ENCODE data around the gene GSG1L2. TPM values are rescaled to one million over a fixed set of nuclear protein-coding genes. Genes with fewer than 3 reads are reported as not detected.

GSG1L2 gene
- total and polyA plus RNA-seq, 2 of the 4 experiments (the other 2 are of a cell fraction): not detected

DNA sequence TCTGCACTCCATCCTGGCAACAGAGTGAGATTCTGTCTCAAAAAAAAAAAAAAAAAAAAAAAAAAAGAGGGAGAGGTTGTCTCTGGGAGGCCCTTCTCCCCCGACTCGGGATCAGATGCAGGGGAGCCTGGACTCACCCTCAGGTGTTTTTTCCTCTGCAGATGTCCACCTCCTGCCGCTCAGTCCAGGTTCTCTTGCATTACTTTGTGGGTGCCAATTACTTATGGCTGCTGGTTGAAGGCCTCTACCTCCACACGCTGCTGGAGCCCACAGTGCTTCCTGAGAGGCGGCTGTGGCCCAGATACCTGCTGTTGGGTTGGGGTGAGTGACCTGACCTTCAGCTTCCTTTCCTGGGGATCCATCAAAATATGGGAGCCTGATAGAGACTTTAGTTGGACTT is 37.9 kb upstream of the GSG1L2 start:
- ChIA-PET CTCF (interaction anchor here (0.8 kb wide), 1 partner anchor 30 kb away, joined by 4 read pairs; no protein-coding TSS in a partner anchor), POLR2A (ENCODE audit: unreplicated experiment) (no interaction called here)
- no peak overlapping the region for H3K27ac ChIP-seq (ENCODE audit: insufficient read depth, low read length)
- no peak overlapping the region for H4K5ac ChIP-seq (ENCODE audit: low read depth, low read length)
- no peaks in the 10 kb centered on the region for H3K4me1 ChIP-seq (ENCODE audit: control insufficient read depth, insufficient read depth, low read length)
- no peak overlapping the region for H2AK9ac ChIP-seq (replicated peaks; ENCODE audit: low read depth, low read length, poor library complexity)
- no peaks in the 10 kb centered on the region for H4K20me1 ChIP-seq (ENCODE audit: insufficient read depth, low read length)
- dilution Hi-C loops (cut with HindIII; ENCODE audit: low sequenced_read_pairs, unreplicated experiment): no loop called here
- DNase-seq (no peak), ATAC-seq (ENCODE audit: low read depth) (no peak)
- in situ Hi-C loops (cut with MboI; ENCODE audit: low sequenced_read_pairs): no loop called here
- H3K27me3 ChIP-seq (ENCODE audit: control insufficient read depth, insufficient read depth, low read length): no peaks in the 10 kb centered on the region
- no peak overlapping the region for H3K18ac ChIP-seq (ENCODE audit: low read depth, low read length)
- H4K91ac ChIP-seq (ENCODE audit: insufficient read depth, low read depth, low read length): no peak overlapping the region
- no peak overlapping the region for H2AK5ac ChIP-seq (ENCODE audit: low read depth, low read length)
- H3K56ac ChIP-seq (ENCODE audit: extremely low read depth, insufficient read depth, low read length): no peak overlapping the region
- H3K4me2 ChIP-seq (ENCODE audit: low read depth, low read length): no peak overlapping the region
- BruUV-seq (replicated peaks): no TSS peak
- H2BK20ac ChIP-seq (ENCODE audit: low read depth, low read length): no peak overlapping the region
- no peak overlapping the region for H2BK5ac ChIP-seq (ENCODE audit: low read depth, low read length, poor library complexity, severe bottlenecking)
- H3K23ac ChIP-seq (ENCODE audit: low read depth, low read length): no peak overlapping the region
- H2BK120ac ChIP-seq (ENCODE audit: low read depth, low read length): no peak overlapping the region
- 100% methylated on average over 1 of the region's 5 CpGs; no CpG with 5 or more reads in 1 of the 2 experiments for WGBS, 2 experiments (ENCODE audit: extremely low coverage in 2 of 2, insufficient read length in 1 of 2)
- no peaks in the 10 kb centered on the region for H3K79me1 ChIP-seq (ENCODE audit: low read depth in 1 of 2, low read length in 2 of 2)
- intact Hi-C loops (cut with micrococcal nuclease): no loop called here
- peaks cover 13% of the 10 kb centered on the region for H3K9me3 ChIP-seq (ENCODE audit: control insufficient read depth, insufficient read depth, low read length)
- H3K36me3 ChIP-seq (ENCODE audit: control insufficient read depth, insufficient read depth, low read length): no peaks in the 10 kb centered on the region
- no peak overlapping the region for H2BK15ac ChIP-seq (ENCODE audit: low read depth, low read length)
- H4K8ac ChIP-seq (ENCODE audit: low read depth in 2 of 2, low read length in 2 of 2): no peak overlapping the region
- no peak overlapping the region for H3K14ac ChIP-seq (replicated peaks; ENCODE audit: low read depth, low read length)
- H2AFZ ChIP-seq (replicated peaks; ENCODE audit: low read length, poor library complexity): no peak overlapping the region
- no peaks in the 10 kb centered on the region for H3K9me1 ChIP-seq (ENCODE audit: insufficient read depth, low read length)
- TF ChIP-seq CHD1 (IDR thresholded peaks at IDR 0.05; ENCODE audit: low read depth, low read length): no peak
- TF ChIP-seq SMC3 (IDR thresholded peaks at IDR 0.05; ENCODE audit: low read depth, low read length): no peak
- no peak for TF ChIP-seq NFE2L2 (IDR thresholded peaks at IDR 0.05; ENCODE audit: low read depth, low read length)
- no peak for TF ChIP-seq MAZ (IDR thresholded peaks at IDR 0.05; ENCODE audit: borderline replicate concordance, low read depth, low read length)
- TF ChIP-seq FOS (IDR thresholded peaks at IDR 0.05; ENCODE audit: low read depth, low read length): no peak
- no peak for TF ChIP-seq RCOR1 (IDR thresholded peaks at IDR 0.05; ENCODE audit: insufficient replicate concordance, low read length)
- TF ChIP-seq MAFK (IDR thresholded peaks at IDR 0.05; ENCODE audit: low read depth, low read length): no peak
- TF ChIP-seq POLR2A (IDR thresholded peaks at IDR 0.05; ENCODE audit: low read depth, low read length): no peak
- no peak for TF ChIP-seq RAD21 (IDR thresholded peaks at IDR 0.05; ENCODE audit: low read length)
- TF ChIP-seq RFX5 (IDR thresholded peaks at IDR 0.05; ENCODE audit: low read depth, low read length): no peak
- H3K4me3 ChIP-seq (ENCODE audit: insufficient read depth, low read depth, low read length): no peak overlapping the region
- H3K4ac ChIP-seq (ENCODE audit: low read depth, low read length): no peak overlapping the region
- no peak overlapping the region for H3K9ac ChIP-seq (ENCODE audit: low read depth, low read length)

Data from IMR-90 (cell line).